Loucy (cell line): ENCODE data around the gene PRMT6.
A peak's percentile ranks its signal among the peaks of the same experiment; 100 is the strongest.

Experiments
- H2AFZ ChIP-seq: fragments of 200-600 bp; sonication (generic); 2 replicates; pipeline ENCODE4 v1.6.0; 2016; ENCODE audit warnings: antibody characterized with exemption, mild to moderate bottlenecking, low read length, moderate library complexity
- H3F3A ChIP-seq: fragments of 200-600 bp; 2 replicates; pipeline ENCODE4 v1.6.0; 2016; ENCODE audit warnings: antibody characterized with exemption, low read depth, mild to moderate bottlenecking
- H3K27me3 ChIP-seq: fragments of 200-600 bp; sonication (generic); 2 replicates; pipeline ENCODE4 v1.6.1; 2014; ENCODE audit warnings: low read length, mild to moderate bottlenecking; ENCODE audit not compliant: insufficient read depth, poor library complexity, severe bottlenecking
- H3K36me3 ChIP-seq: fragments of 200-600 bp; sonication (generic); 2 replicates; pipeline ENCODE4 v1.6.1; 2016; ENCODE audit warnings: low read length; ENCODE audit not compliant: insufficient read depth
- H3K4me1 ChIP-seq: fragments of 200-600 bp; sonication (generic); 2 replicates; pipeline ENCODE4 v1.5.1; 2014; ENCODE audit warnings: low read length, mild to moderate bottlenecking; ENCODE audit not compliant: insufficient read depth, poor library complexity, severe bottlenecking
- H3K4me2 ChIP-seq: fragments of 200-600 bp; sonication (generic); 2 replicates; pipeline ENCODE4 v1.6.0; 2014; ENCODE audit warnings: antibody characterized with exemption, low read length, low read depth, mild to moderate bottlenecking; ENCODE audit not compliant: poor library complexity, severe bottlenecking
- H3K4me3 ChIP-seq: fragments of 200-600 bp; sonication (generic); 2 replicates; pipeline ENCODE4 v1.5.1; 2014; ENCODE audit warnings: low read length, mild to moderate bottlenecking, mixed read lengths; ENCODE audit not compliant: poor library complexity, severe bottlenecking
- H3K79me2 ChIP-seq: fragments of 200-600 bp; sonication (generic); 2 replicates; pipeline ENCODE4 v1.6.1; 2014; ENCODE audit warnings: low read length; ENCODE audit not compliant: insufficient read depth
- H3K9ac ChIP-seq: fragments of 200-600 bp; sonication (generic); 2 replicates; pipeline ENCODE4 v1.6.0; 2014; ENCODE audit warnings: mild to moderate bottlenecking, low read depth, low read length, moderate library complexity; ENCODE audit not compliant: poor library complexity, severe bottlenecking
- H3K9me2 ChIP-seq: fragments of 200-600 bp; sonication (generic); replicated peaks from 2 replicates; pipeline ENCODE4 v1.6.1; 2016; ENCODE audit warnings: low read depth, low read length, mixed read lengths
- H3K9me3 ChIP-seq: fragments of 200-600 bp; sonication (generic); 2 replicates; pipeline ENCODE4 v1.6.1; 2014; ENCODE audit warnings: mild to moderate bottlenecking, antibody characterized with exemption, low read length, low read depth; ENCODE audit not compliant: insufficient read depth
- H4K20me1 ChIP-seq: fragments of 200-600 bp; sonication (generic); 2 replicates; pipeline ENCODE4 v1.6.0; 2014; ENCODE audit warnings: antibody characterized with exemption, low read length, mild to moderate bottlenecking; ENCODE audit not compliant: insufficient read depth, poor library complexity, severe bottlenecking
- CTCF ChIP-seq: fragments of 200-600 bp; sonication (generic); conservative IDR thresholded peaks from 2 replicates; pipeline ENCODE4 v1.5.1; 2014; ENCODE audit warnings: mild to moderate bottlenecking, antibody characterized with exemption, low read length
- EZH2phosphoT487 ChIP-seq: fragments of 200-600 bp; IDR thresholded peaks from 2 replicates; pipeline ENCODE4 v1.6.1; 2018; ENCODE audit warnings: antibody characterized with exemption, mild to moderate bottlenecking, moderate library complexity, borderline replicate concordance

Gene PRMT6

GRCh38 chr1:107096690-107097089 lies 40.2 kb downstream of the PRMT6 start:
- Histone ChIP-seq H3K36me3 (no peaks in the 10 kb centered on the region), H3K4me1 (no peaks in the 10 kb centered on the region), H3F3A (no peaks in the 10 kb centered on the region), H4K20me1 (no peaks in the 10 kb centered on the region), H3K9ac (no peak overlapping the region), H3K4me3 (no peak overlapping the region), H2AFZ (no peak overlapping the region), H3K27me3 (no peaks in the 10 kb centered on the region), H3K9me2 (no peaks in the 10 kb centered on the region), H3K79me2 (no peaks in the 10 kb centered on the region), H3K4me2 (peak overlapping the region; percentile 48), H3K9me3 (no peaks in the 10 kb centered on the region)
- no peak for TF ChIP-seq EZH2phosphoT487
- no peak for TF ChIP-seq CTCF

- Histone ChIP-seq H3K9me2 (no peaks in the 10 kb centered on the region; the same call in 1 of the 2 replicates), H3K4me2 (no peak overlapping the region), H4K20me1 (no peaks in the 10 kb centered on the region), H3F3A (no peaks in the 10 kb centered on the region), H2AFZ (no peak overlapping the region), H3K27me3 (no peaks in the 10 kb centered on the region), H3K36me3 (no peaks in the 10 kb centered on the region), H3K9ac (no peak overlapping the region), H3K4me3 (no peak overlapping the region), H3K4me1 (no peaks in the 10 kb centered on the region), H3K9me3 (no peaks in the 10 kb centered on the region), H3K79me2 (no peaks in the 10 kb centered on the region)
- TF ChIP-seq EZH2phosphoT487 (no peak), CTCF (no peak)
These were observed 42.5 kb downstream of the PRMT6 start for GRCh38 chr1:107098961-107099360.

GRCh38 chr1:107100331-107100984 lies 44.0 kb downstream of the PRMT6 start:
- Histone ChIP-seq H3K4me3 (no peak overlapping the region), H3K9me3 (no peaks in the 10 kb centered on the region), H3K9me2 (no peaks in the 10 kb centered on the region; the same call in 1 of the 2 replicates), H3K27me3 (no peaks in the 10 kb centered on the region), H3K79me2 (no peaks in the 10 kb centered on the region), H3K36me3 (no peaks in the 10 kb centered on the region), H3K4me1 (no peaks in the 10 kb centered on the region), H3F3A (no peaks in the 10 kb centered on the region), H3K4me2 (no peak overlapping the region), H3K9ac (no peak overlapping the region), H2AFZ (no peak overlapping the region), H4K20me1 (no peaks in the 10 kb centered on the region)
- no peak for TF ChIP-seq CTCF
- TF ChIP-seq EZH2phosphoT487: no peak
